HG03520 (cell line): ENCODE results near the gene NAB1.
A peak's percentile ranks its signal among the peaks of the same experiment; 100 is the strongest.

ENCODE experiments used
- ATAC-seq: cut with Tn5 transposase; IDR thresholded peaks from one replicate; pipeline ENCODE4 v1.9.1; 2021; ENCODE audit warnings: mild to moderate bottlenecking, moderate library complexity; ENCODE audit not compliant: unreplicated experiment

The NAB1 gene

GRCh38 chr2:190636361-190636760 lies 12.5 kb upstream of the NAB1 start:
- ATAC-seq: no peak

GRCh38 chr2:190637281-190637734 lies 11.6 kb upstream of the NAB1 start:
- ATAC-seq: no peak

GRCh38 chr2:190637903-190638618 lies 10.8 kb upstream of the NAB1 start:
- ATAC-seq: no peak

GRCh38 chr2:190640117-190640516 lies 8.8 kb upstream of the NAB1 start:
- ATAC-seq: no peak

- no peak for ATAC-seq
Measured at GRCh38 chr2:190641469-190641868, 7.4 kb upstream of the NAB1 start.

GRCh38 chr2:190646780-190647522 lies 1.9 kb upstream of the NAB1 start:
- ATAC-seq: no peak

GRCh38 chr2:190648289-190649034 lies 421 bp upstream of the NAB1 start:
- peak; percentile 61 for ATAC-seq

GRCh38 chr2:190649798-190650390 lies 1.0 kb downstream of the NAB1 start:
- ATAC-seq: no peak

GRCh38 chr2:190651413-190651812 lies 2.5 kb downstream of the NAB1 start:
- no peak for ATAC-seq

- no peak for ATAC-seq
Measured at GRCh38 chr2:190653231-190653630, 4.3 kb downstream of the NAB1 start.

- no peak for ATAC-seq
Measured at GRCh38 chr2:190653931-190654330, 5.0 kb downstream of the NAB1 start.

- ATAC-seq: no peak
Measured at GRCh38 chr2:190655113-190655512, 6.2 kb downstream of the NAB1 start.

- ATAC-seq: no peak
Measured at GRCh38 chr2:190655570-190655969, 6.7 kb downstream of the NAB1 start.

GRCh38 chr2:190656301-190656700 lies 7.4 kb downstream of the NAB1 start:
- ATAC-seq: no peak

- no peak for ATAC-seq
Measured at GRCh38 chr2:190657474-190658255, 8.8 kb downstream of the NAB1 start.

- ATAC-seq: no peak
Measured at GRCh38 chr2:190659553-190659952, 10.7 kb downstream of the NAB1 start.

GRCh38 chr2:190662754-190663153 lies 13.9 kb downstream of the NAB1 start:
- ATAC-seq: no peak

GRCh38 chr2:190663348-190663747 lies 14.5 kb downstream of the NAB1 start:
- ATAC-seq: no peak

- no peak for ATAC-seq
Measured at GRCh38 chr2:190663839-190664238, 15.0 kb downstream of the NAB1 start.

GRCh38 chr2:190664240-190664639 lies 15.4 kb downstream of the NAB1 start:
- ATAC-seq: no peak
